ENCODE data around the gene ATP6V0A4. TPM values are rescaled to one million over a fixed set of nuclear protein-coding genes. Genes with fewer than 3 reads are reported as not detected.
"Not testable (repeated sequence)": the region's sequence is repeated elsewhere in the genome, so short reads cannot be mapped to it uniquely, and the experiment has no call there.

The ATP6V0A4 gene
- total and polyA plus RNA-seq, 2 of the 13 experiments (the other 11 are each of a cell fraction or from before 2014, with no cell fraction given) = 0.24 to 0.25 TPM

DNA sequence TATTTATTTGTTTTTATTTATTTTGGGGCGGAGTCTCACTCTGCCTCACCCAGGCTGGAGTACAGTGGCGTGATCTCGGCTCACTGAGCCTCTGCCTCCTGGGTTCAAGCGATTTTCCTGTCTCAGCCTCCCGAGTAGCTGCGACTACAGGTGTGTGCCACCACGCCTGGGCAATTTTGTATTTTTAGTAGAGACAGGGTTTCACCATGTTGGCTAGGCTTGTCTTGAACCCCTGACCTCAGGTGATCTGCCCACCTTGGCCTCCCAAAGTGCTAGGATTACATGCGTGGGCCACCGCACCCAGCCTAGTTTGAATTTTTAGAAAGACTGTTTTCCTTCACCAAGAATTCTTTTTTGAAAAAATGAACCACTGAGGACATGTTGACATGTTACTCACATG, 102.2 kb downstream of the ATP6V0A4 start:
- FAIRE-seq, POLR2A ChIA-PET: not testable (repeated sequence)

DNA sequence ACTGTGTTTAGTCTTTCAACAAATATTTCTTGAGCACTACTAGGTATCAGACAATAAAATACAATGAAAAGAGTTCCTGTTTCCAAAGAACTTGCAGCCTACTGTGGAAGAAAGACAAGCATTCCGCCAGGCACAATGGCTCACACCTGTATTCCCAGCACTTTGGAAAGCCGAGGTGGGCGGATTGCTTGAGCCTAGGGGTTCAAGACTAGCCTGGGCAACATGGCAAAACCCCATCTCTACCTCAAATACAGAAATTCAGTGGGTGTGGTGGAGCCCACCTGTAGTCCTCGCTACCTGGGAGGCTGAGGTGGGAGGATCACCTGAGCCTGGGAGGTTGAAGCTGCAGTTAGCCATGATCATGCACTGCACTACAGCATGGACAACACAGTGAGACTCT, 102.9 kb downstream of the ATP6V0A4 start:
- intact Hi-C loops (cut with micrococcal nuclease; ENCODE audit: unreplicated experiment) = no loop called here
- BruUV-seq (replicated peaks) = no TSS peak
- Histone ChIP-seq H3K9me3 (ENCODE audit: low read length) (no peaks in the 10 kb centered on the region), H3K9ac (ENCODE audit: insufficient read depth, low read depth, low read length) (no peak overlapping the region), H3K4me3 (replicated peaks in 1 of 3; ENCODE audit: insufficient read depth in 1 of 3, low read depth in 2 of 3, low read length in 3 of 3) (no peak overlapping the region), H2AFZ (ENCODE audit: low read length) (no peak overlapping the region), H3K27me3 (ENCODE audit: control insufficient read depth in 1 of 2, insufficient read depth in 2 of 2, low read length in 2 of 2) (peaks cover 1 to 9% of the 10 kb centered on the region in 2 experiments; a peak in 3 of 5 replicates), H3K4me2 (ENCODE audit: low read depth, low read length) (no peak overlapping the region), H3K36me3 (replicated peaks in 1 of 2; ENCODE audit: control insufficient read depth in 1 of 2, insufficient read depth in 2 of 2, low read length in 2 of 2) (no peaks in the 10 kb centered on the region), H3K4me1 (ENCODE audit: insufficient read depth, low read length) (no peaks in the 10 kb centered on the region), H4K20me1 (ENCODE audit: insufficient read depth, low read length) (no peaks in the 10 kb centered on the region), H3K79me2 (ENCODE audit: insufficient read depth, low read length) (no peaks in the 10 kb centered on the region), H3K27ac (ENCODE audit: extremely low read length, insufficient read depth, low read length) (no peak overlapping the region)
- in situ Hi-C loops (cut with HindIII; ENCODE audit: extremely low pct_ligation_motif_present, low pct_unique_long_range_greater_than_20kb) = no loop called here
- DNase-seq (ENCODE audit: low spot score) (no peak), FAIRE-seq (no peak), ATAC-seq (no peak)
- 74% methylated on average over 4 of the region's 4 CpGs for WGBS (ENCODE audit: low lambda C conversion rate)
- ChIA-PET POLR2A (no interaction called here), CTCF (ENCODE audit: low intra/inter-chr PET ratio, low total read pairs) (no interaction called here)
- TF ChIP-seq NR2F2 (IDR thresholded peaks at IDR 0.05; ENCODE audit: borderline replicate concordance, low read depth) (no peak), ZNF136 (CRISPR knock-in tag; IDR thresholded peaks at IDR 0.05; ENCODE audit: low read depth) (no peak), PHF20 (CRISPR knock-in tag; IDR thresholded peaks at IDR 0.05) (no peak), ZC3H4 (CRISPR knock-in tag; IDR thresholded peaks at IDR 0.05; ENCODE audit: borderline replicate concordance) (no peak), MED8 (CRISPR knock-in tag; IDR thresholded peaks at IDR 0.05; ENCODE audit: insufficient replicate concordance) (no peak), ZBTB7A (CRISPR knock-in tag; IDR thresholded peaks at IDR 0.05) (no peak), MEIS2 (CRISPR knock-in tag; IDR thresholded peaks at IDR 0.05) (no peak), HNRNPUL1 (IDR thresholded peaks at IDR 0.05; ENCODE audit: low read depth, low read length) (no peak), ADNP (CRISPR knock-in tag; IDR thresholded peaks at IDR 0.05) (no peak), ZNF383 (CRISPR knock-in tag; IDR thresholded peaks at IDR 0.05; ENCODE audit: borderline replicate concordance) (no peak), IRF2 (CRISPR knock-in tag; IDR thresholded peaks at IDR 0.05) (no peak), ZNF431 (CRISPR knock-in tag; IDR thresholded peaks at IDR 0.05; ENCODE audit: borderline replicate concordance, low read depth) (no peak), KMT2A (CRISPR knock-in tag; IDR thresholded peaks at IDR 0.05) (no peak), ZNF296 (CRISPR knock-in tag; conservative IDR thresholded peaks at IDR 0.05) (no peak)
- TF ChIP-seq, protein P1, sequence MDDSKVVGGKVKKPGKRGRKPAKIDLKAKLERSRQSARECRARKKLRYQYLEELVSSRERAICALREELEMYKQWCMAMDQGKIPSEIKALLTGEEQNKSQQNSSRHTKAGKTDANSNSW (CRISPR knock-in tag; IDR thresholded peaks at IDR 0.05; ENCODE audit: borderline replicate concordance) = no peak
- TF ChIP-seq, protein P2, sequence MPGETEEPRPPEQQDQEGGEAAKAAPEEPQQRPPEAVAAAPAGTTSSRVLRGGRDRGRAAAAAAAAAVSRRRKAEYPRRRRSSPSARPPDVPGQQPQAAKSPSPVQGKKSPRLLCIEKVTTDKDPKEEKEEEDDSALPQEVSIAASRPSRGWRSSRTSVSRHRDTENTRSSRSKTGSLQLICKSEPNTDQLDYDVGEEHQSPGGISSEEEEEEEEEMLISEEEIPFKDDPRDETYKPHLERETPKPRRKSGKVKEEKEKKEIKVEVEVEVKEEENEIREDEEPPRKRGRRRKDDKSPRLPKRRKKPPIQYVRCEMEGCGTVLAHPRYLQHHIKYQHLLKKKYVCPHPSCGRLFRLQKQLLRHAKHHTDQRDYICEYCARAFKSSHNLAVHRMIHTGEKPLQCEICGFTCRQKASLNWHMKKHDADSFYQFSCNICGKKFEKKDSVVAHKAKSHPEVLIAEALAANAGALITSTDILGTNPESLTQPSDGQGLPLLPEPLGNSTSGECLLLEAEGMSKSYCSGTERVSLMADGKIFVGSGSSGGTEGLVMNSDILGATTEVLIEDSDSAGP (CRISPR knock-in tag; IDR thresholded peaks at IDR 0.05; ENCODE audit: borderline replicate concordance) = no peak

More for the DNA sequence above, 102.2 kb downstream of the ATP6V0A4 start:
- H2AFZ ChIP-seq (ENCODE audit: low read length); H3K4me2 ChIP-seq (ENCODE audit: low read depth, low read length); ATAC-seq; H3K27me3 ChIP-seq (ENCODE audit: control insufficient read depth in 1 of 2, insufficient read depth in 2 of 2, low read length in 2 of 2); H3K36me3 ChIP-seq (replicated peaks in 1 of 2; ENCODE audit: control insufficient read depth in 1 of 2, insufficient read depth in 2 of 2, low read length in 2 of 2); CTCF ChIA-PET (ENCODE audit: low intra/inter-chr PET ratio, low total read pairs); H3K4me3 ChIP-seq (replicated peaks in 1 of 3; ENCODE audit: insufficient read depth in 1 of 3, low read depth in 2 of 3, low read length in 3 of 3); in situ Hi-C loops (cut with HindIII; ENCODE audit: extremely low pct_ligation_motif_present, low pct_unique_long_range_greater_than_20kb); H3K9ac ChIP-seq (ENCODE audit: insufficient read depth, low read depth, low read length); BruUV-seq (replicated peaks); H3K79me2 ChIP-seq (ENCODE audit: insufficient read depth, low read length); DNase-seq (ENCODE audit: low spot score); H3K4me1 ChIP-seq (ENCODE audit: insufficient read depth, low read length); intact Hi-C loops (cut with micrococcal nuclease; ENCODE audit: unreplicated experiment); H3K27ac ChIP-seq (ENCODE audit: extremely low read length, insufficient read depth, low read length); H3K9me3 ChIP-seq (ENCODE audit: low read length); H4K20me1 ChIP-seq (ENCODE audit: insufficient read depth, low read length): not testable (repeated sequence)
- 58% methylated on average over 9 of the region's 9 CpGs for WGBS (ENCODE audit: low lambda C conversion rate)

Measured in HepG2 (cell line).